Limb (tissue), 2 donors: ENCODE data around the gene VPS13A.
"Not testable (repeated sequence)": the region's sequence is repeated elsewhere in the genome, so short reads cannot be mapped to it uniquely, and the experiment has no call there.

ENCODE experiments used
- DNase-seq, 2 donors: peaks; one replicate each; pipeline ENCODE4 v3.0.0-alpha.2; 2016; ENCODE audit errors: extremely low spot score in 2 of 2

Gene VPS13A

GRCh38 chr9:77422969-77423368 is 245.6 kb downstream of the VPS13A start:
- no peak for DNase-seq

DNA sequence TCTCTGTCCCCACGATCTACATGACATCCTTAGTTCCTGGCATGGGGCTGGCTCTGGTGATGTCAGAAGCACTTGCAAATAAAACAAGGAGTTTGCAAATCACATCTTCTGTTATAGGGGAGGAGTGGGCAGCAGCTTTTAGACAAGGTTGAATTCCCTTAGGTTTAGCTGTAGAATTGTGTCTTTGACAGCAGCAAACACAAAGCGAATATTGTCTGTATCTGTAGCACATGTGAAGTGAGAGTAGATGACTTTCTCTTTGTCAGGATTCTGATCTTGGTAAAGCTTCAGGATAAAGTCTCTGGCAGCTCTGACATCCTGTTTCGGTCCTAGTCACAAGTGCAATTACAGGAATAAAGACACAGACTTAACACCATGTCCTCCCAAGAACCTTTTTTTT is 246.5 kb downstream of the VPS13A start:
- no peak for DNase-seq

DNA sequence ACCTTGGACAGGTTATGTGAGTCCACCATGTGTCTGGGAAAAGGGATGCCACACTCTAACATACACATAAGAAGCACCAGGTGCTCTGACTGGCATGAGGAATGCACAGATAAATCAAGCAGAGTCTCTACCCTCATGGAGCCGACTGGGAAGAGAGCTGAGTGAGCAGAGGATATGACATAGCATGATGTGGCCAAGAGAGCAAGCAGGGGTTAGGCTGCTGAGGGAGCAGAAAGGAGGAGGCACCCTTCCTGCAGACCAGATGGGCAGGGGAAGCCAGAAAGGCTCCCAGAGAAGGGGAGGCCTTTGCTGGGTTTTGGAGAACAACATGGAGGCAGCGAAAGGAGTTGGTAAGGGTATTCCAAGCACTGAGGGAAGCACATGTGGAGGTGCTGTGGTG is 247.7 kb downstream of the VPS13A start:
- no peak for DNase-seq

GRCh38 chr9:77426712-77427111 is 249.4 kb downstream of the VPS13A start:
- DNase-seq = no peak

DNA sequence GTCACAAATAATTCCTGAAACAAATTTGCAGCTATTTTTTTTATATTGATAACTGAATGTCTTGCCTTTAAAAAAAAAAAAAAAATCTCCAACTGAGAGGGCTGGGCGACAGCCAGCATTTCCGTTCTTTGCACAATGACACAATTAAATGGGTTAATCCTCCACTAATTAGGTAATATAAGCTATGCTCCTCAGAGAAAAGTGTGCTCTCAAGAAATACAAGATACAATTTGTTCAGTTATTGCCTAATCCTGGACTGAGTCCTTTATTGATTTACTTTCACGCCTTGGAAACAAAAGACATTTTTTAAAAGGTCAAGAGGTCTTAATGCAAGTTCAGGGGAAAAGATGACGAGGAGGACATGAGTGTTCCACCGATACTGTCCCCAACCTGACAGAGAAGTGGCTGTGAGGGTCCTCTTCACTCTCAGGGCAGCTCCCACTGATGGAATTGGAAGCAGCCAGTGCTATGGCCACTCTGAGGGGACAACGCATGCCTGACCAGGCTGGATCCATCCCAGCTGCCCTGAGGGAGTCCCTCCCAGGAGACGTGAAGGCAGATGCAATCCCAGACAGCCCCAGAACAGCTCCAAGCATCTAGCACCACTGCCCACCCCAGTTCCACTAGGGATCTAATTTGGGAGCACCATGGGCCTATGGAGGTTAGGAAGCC is 250.1 kb downstream of the VPS13A start:
- DNase-seq = no peak

DNA sequence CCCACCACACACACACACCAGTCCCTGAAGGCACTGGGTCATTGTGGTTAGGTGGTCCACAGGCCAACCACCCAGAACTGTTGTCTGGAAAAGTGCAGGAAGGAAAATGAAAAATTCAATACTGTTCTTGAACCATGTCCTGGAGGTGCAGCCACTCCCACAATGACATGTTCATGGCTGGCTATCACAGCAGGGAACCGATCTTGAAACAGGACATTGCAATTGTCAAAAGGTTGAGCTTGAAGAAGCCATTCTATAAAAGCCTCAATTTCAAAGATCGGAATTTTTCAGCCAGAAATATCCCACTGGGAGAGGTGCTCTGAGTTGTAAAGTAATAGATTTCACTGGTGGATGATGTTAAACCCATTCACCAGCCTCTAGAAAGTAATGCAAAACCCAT is 252.6 kb downstream of the VPS13A start:
- no peak for DNase-seq

GRCh38 chr9:77432053-77432452 is 254.7 kb downstream of the VPS13A start:
- no peak for DNase-seq

- peak; percentile 75 to 77 for DNase-seq
Measured at GRCh38 chr9:77433675-77434445, 256.5 kb downstream of the VPS13A start.

GRCh38 chr9:77435277-77435676 is 257.9 kb downstream of the VPS13A start:
- DNase-seq = no peak

- peak in 1 of 2 donors; percentile 57 for DNase-seq
Measured at GRCh38 chr9:77435688-77436087, 258.4 kb downstream of the VPS13A start.

- DNase-seq = no peak
Measured at GRCh38 chr9:77438653-77439052, 261.3 kb downstream of the VPS13A start.

DNA sequence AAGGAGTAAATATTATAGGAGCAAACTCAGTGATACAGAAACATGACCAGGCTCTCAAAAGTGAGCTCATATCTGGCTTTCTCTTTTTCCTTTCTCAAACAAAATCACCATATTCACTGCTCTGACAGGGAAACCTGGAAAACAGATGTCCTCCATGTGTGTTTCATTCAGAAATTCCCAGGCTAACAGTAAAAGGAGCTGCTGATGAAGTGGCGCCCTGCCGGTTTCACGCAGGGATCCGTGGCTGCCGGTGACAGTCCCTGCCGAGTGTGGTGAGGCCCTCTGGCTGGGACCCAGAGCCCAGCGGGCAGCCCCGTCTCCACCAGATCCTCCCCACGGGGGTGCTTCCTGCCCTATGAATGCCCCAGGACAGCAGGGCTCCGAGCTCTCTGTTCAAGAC is 262.7 kb downstream of the VPS13A start:
- DNase-seq = peak; percentile 58 to 69

DNA sequence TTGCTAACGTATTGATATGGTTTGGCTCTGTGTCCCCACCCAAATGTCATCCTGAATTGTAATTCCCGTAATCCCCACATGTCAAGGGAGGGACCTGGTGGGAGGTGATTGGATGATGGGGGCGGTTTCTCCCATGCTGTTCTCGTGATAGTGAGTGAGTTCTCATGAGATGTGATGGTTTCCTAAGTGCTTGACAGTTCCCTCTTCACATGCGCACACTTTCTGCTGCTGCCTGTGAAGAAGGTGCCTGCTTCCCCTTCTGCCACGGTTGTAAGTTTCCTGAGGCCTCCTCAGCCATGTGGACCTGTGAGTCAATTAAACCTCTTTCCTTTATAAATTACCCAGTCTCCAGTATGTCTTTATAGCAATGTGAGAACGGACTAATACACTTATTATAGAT is 263.8 kb downstream of the VPS13A start:
- not testable (repeated sequence) for DNase-seq

GRCh38 chr9:77442436-77442835 is 265.1 kb downstream of the VPS13A start:
- no peak for DNase-seq

DNA sequence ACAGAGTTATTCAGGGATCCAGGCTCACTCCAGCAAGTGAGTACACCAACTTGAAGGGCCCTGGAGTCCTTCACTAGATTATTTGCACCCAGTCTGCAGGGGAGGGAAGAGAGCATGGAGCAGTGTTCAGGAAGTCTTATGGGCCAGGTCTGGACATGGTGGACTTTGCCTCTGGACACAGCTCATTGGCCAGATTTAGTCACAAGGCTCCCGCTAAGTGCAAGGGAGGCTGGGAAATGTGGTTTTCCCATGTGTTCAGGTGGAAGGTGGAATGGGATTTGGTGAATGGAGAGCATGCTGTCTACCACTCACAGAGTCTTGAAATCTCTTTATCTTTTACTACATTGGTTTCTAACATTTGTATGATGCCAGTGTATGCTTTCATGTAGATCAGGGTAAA is 270.3 kb downstream of the VPS13A start:
- DNase-seq = no peak

- DNase-seq = no peak
Measured at GRCh38 chr9:77449240-77450084, 272.1 kb downstream of the VPS13A start.

- no peak for DNase-seq
Measured at GRCh38 chr9:77450085-77450475, 272.7 kb downstream of the VPS13A start.

- no peak for DNase-seq
Measured at GRCh38 chr9:77451507-77451906, 274.2 kb downstream of the VPS13A start.

DNA sequence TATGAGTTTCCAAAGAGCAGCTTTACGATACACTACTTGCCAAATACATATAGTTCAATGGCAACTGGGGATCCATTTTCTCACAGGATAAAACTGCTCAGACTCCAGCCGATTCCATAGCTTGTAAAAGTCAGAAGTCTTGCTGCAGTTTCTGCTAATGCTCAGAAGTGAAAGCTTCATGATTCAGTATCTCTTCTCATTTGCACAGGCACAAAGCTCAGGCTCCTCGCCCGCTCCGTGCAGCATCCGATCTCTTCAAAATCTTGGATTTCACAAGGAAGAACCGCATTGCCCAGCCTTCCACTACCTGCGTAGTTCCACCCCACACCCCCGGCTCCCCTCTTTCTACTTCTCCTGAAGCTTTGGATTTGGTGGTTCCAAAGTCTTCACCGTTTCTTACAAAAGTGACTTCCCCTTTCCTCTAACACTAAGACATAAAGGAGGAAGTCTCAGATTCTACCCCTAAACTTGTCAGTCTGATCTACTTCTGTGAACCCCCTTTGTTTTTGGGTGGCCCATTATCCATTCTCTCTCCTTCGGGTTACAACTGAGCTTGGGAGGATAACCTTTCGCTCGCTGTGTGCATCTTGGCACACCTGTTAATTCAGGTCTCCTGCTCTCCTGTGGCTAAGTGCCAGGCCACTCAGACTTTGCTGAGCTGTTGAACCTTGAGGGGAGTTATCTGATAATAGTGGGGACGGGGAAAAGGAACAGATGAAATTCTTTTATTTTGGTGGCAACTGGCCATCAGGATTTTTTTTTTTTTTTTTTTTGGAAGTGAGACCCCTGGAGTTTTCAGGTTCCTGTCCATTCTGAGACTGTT is 276.7 kb downstream of the VPS13A start:
- no peak for DNase-seq

DNA sequence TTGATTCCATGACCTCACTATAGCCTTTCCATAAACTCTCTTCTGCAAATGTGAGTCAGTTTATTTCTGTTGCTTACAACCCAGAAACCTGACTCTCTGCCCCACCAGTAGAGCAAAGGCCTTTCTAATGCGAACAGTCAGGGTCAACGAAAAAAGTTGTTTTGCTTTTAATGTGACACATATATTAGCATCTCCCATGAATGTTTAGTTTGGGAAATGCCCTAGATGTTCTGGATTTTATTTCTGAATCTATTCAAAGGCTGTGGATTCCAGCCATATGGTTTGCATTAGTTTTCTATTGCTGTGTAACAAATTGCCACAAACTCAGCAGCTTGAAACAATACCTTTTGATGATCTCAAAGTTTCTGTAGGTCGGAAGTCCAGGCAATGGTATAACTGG is 277.3 kb downstream of the VPS13A start:
- DNase-seq = no peak

DNA sequence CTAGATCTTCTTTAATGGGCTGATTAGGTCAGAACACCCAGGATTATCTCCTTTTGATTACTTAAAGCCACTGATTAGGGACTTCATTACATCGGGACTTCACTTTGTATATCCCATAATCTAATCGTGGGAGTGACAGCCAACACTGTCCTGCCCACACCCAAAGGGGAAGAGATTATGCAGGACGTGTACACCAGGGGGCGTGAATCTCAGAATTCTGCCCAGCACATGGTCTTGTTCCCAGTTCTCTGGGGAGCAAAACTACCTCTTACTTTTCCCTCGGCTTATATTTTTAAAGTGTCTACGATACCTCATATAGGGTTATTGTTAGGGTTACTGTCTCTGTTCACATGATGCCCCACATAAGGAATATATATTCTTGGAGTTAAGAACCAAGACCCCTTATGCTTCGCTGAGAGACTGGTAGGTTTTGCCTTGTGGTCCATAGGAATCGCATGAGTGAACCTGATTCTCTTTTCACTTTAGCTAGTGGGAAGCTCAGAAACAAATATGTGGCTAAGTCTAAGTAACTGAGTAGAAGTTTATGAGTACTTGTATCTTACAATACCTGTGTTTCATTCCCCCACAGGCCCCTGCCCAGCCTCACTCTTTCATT is 278.1 kb downstream of the VPS13A start:
- no peak for DNase-seq
